Stimulated activated CD8-positive, alpha-beta memory T cell treated with anti-CD3 and anti-CD28 coated beads, Interleukin-2, amount 100 ng/mL, for 1 hour (primary cell): ENCODE data around the gene OR51B2.
"Not testable (repeated sequence)": the region's sequence is repeated elsewhere in the genome, so short reads cannot be mapped to it uniquely, and the experiment has no call there.

ENCODE experiments used
- DNase-seq, 2 donors: peaks; one replicate each; pipeline ENCODE4 v3.0.0-alpha.2; 2020; ENCODE audit warnings: low read depth in 2 of 2

The OR51B2 gene

GRCh38 chr11:5324197-5324596 is at the start of gene OR51B2:
TSS of gene OR51B2 (minus strand) at chr11:5324297. CDS start at chr11:5324297, 0 bp downstream.
- no peak for DNase-seq

GRCh38 chr11:5369789-5370188 is 45.7 kb upstream of the OR51B2 start:
- no peak for DNase-seq

GRCh38 chr11:5368502-5369043 is 44.5 kb upstream of the OR51B2 start:
- no peak for DNase-seq

GRCh38 chr11:5367448-5368074 is 43.5 kb upstream of the OR51B2 start:
- DNase-seq: no peak

GRCh38 chr11:5366856-5367255 is 42.8 kb upstream of the OR51B2 start:
- DNase-seq: no peak

GRCh38 chr11:5366365-5366764 is 42.3 kb upstream of the OR51B2 start:
- DNase-seq: not testable (repeated sequence)

- DNase-seq: no peak
These were observed 40.1 kb upstream of the OR51B2 start for GRCh38 chr11:5364214-5364613.

- DNase-seq: no peak
These were observed 39.6 kb upstream of the OR51B2 start for GRCh38 chr11:5363679-5364078.

- DNase-seq: no peak
These were observed 38.0 kb upstream of the OR51B2 start for GRCh38 chr11:5362017-5362625.

- not testable (repeated sequence) for DNase-seq
These were observed 31.9 kb upstream of the OR51B2 start for GRCh38 chr11:5356031-5356430.

- no peak for DNase-seq
These were observed 27.1 kb upstream of the OR51B2 start, which contains the start of gene OR51B6 for GRCh38 chr11:5351208-5351607. TSS of gene OR51B6 (plus strand) at chr11:5351508. CDS start at chr11:5351508, 0 bp downstream.

GRCh38 chr11:5349550-5349949 is 25.5 kb upstream of the OR51B2 start:
- DNase-seq: no peak

GRCh38 chr11:5348551-5349194 is 24.6 kb upstream of the OR51B2 start:
- no peak for DNase-seq

- no peak for DNase-seq
These were observed 21.7 kb upstream of the OR51B2 start for GRCh38 chr11:5345831-5346230.

- DNase-seq: no peak
These were observed 19.6 kb upstream of the OR51B2 start, which contains the start of gene OR51B5 for GRCh38 chr11:5343474-5344335. TSS of gene OR51B5 (minus strand) at chr11:5343524. CDS start at chr11:5343524, 0 bp downstream.

- no peak for DNase-seq
These were observed 15.8 kb upstream of the OR51B2 start for GRCh38 chr11:5339771-5340322.

- not testable (repeated sequence) for DNase-seq
These were observed 13.2 kb upstream of the OR51B2 start for GRCh38 chr11:5337253-5337652.

GRCh38 chr11:5336331-5336730 is 12.2 kb upstream of the OR51B2 start:
- DNase-seq: no peak

GRCh38 chr11:5335170-5335569 is 11.1 kb upstream of the OR51B2 start:
- no peak for DNase-seq

- no peak for DNase-seq
These were observed 6.8 kb downstream of the OR51B2 start for GRCh38 chr11:5317292-5317691.

- DNase-seq: not testable (repeated sequence)
These were observed 10.6 kb downstream of the OR51B2 start for GRCh38 chr11:5313326-5314023.
